D721Med (cell line): ENCODE data around the gene GRK1.

ENCODE experiments used
- DNase-seq: peaks from one replicate; pipeline ENCODE4 v3.0.0; 2011; ENCODE audit warnings: low spot score; ENCODE audit not compliant: insufficient read length
- FAIRE-seq: peaks from 2 replicates; lab custom pipeline; 2011; peaks lifted over from hg19 to GRCh38; lab: Jason Lieb, UNC
- TF ChIP-seq, protein P1 (sequence below): IDR thresholded peaks from 2 replicates; pipeline ENCODE4 v1.5.1; 2012; ENCODE audit warnings: mild to moderate bottlenecking, control low read depth; ENCODE audit not compliant: insufficient read depth; ENCODE audit errors: missing control alignments

The GRK1 gene

DNA sequence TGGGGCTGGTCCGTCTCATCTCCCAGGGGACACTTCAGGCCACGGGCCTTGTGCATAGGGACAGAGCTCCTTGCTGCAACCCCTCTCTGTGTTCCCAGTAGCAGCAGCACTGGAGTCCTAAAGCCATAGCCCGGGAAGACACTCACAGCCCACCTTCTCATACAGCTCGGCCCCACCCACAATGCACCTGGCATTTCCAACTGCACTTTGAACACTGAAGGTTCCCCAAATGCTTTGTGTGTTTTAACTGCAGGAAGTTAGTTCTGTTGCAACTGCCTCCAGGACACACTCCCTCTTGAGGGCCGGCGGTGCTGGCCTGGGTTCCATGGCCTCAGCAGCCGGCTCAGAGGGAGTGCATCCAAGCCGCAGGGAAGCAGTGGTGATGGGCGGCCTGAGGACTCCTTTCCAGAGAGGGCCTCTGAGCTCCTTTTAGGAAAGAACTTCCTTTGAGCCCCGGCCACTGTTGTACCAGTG is 69.3 kb downstream of the GRK1 start:
- no peak for FAIRE-seq
- DNase-seq = no peak
- TF ChIP-seq, protein P1, sequence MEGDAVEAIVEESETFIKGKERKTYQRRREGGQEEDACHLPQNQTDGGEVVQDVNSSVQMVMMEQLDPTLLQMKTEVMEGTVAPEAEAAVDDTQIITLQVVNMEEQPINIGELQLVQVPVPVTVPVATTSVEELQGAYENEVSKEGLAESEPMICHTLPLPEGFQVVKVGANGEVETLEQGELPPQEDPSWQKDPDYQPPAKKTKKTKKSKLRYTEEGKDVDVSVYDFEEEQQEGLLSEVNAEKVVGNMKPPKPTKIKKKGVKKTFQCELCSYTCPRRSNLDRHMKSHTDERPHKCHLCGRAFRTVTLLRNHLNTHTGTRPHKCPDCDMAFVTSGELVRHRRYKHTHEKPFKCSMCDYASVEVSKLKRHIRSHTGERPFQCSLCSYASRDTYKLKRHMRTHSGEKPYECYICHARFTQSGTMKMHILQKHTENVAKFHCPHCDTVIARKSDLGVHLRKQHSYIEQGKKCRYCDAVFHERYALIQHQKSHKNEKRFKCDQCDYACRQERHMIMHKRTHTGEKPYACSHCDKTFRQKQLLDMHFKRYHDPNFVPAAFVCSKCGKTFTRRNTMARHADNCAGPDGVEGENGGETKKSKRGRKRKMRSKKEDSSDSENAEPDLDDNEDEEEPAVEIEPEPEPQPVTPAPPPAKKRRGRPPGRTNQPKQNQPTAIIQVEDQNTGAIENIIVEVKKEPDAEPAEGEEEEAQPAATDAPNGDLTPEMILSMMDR = no peak

DNA sequence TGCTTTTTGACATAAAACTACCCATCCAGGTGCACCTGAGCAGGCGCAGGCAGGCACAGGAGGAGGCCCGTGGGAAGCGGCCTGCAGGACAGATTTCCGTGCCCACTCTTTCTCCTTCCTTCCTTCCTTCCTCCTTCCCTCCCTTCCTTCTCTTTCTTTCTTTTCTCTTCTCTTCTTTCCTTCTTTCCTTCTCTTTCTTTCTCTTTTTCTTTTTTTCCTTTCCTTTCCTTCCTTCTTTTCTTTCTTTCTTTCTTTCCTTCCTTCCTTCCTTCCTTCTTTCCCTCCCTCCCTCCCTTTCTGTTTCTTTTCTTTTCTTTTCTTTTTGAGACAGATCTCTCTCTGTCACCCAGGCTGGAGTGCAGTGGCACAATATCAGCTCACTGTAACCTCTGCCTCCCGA is 70.8 kb downstream of the GRK1 start:
- TF ChIP-seq, protein P1 = no peak
- FAIRE-seq = no peak
- no peak for DNase-seq

DNA sequence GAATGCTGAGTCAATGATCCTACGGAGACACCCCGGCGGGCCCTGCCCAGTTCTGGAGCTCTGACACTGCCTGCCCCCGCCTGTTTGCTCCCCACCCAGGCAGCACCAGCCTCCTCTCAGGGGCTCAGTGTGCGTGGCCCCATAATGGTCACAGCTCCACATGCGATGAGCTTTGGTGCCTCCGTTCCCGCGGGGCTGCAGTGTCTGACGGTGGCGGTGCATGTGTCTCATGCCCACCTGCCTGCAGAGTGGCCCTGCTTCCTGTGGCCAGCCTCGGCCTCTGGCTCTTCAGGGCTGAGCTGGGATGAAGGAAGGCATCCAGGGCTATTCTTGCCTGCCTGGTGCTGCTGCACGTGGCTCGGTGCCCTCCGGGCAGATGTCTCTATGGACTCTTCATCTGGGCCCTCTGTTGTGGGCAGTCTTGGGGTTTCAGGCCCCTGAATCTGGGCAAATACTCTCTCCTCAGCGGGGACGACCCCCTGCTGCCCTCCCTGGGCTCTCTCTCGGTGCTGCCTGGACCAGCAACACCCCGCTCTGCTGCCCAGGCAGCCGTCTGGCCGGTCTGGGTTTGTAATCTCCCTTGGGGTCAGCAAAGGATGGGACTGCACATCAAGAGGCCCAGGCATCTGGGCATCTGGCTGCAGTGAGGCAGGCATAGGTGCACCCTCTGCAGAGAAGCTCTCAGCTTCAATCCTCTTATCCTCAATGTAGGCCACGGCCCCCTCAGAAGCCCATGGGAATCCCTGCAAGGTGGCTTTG is 72.7 kb downstream of the GRK1 start:
- peak; percentile 69 for DNase-seq
- no peak for FAIRE-seq
- TF ChIP-seq, protein P1 = no peak

DNA sequence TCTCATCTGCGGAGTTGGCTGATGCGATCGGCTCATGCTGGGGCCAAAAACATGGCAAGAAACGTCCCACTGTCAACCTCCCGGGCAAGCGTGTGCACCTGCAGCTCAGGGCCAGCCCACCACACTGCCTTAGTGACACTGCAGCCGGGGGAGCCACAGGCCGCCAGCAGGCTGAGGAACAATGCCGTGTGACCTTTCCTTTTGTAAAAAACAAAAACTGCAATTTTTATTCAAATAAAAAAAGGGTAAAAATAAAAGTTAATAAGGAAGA is 73.2 kb downstream of the GRK1 start:
- FAIRE-seq (no peak), DNase-seq (no peak)
- TF ChIP-seq, protein P1 = no peak

DNA sequence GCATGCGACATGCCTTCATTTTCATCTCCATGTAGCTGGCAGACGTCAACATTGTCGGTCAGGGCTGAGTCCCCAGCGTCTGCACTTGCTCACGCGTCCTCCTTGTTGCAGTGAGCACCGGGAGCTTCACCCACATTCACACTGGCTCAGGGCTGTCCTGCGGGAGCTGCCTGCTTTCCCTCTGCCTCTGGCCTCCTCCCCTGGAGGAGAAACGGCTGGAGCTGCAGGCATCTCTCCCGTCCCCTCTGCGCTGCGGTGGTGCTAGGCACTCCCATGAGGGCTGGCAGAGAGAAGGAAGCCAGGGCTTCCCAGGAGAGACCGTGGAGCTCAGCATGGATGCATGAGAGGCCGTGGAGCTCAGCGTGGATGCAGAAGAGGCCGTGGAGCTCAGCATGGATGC is 73.6 kb downstream of the GRK1 start:
- no peak for FAIRE-seq
- no peak for DNase-seq
- TF ChIP-seq, protein P1 = no peak

DNA sequence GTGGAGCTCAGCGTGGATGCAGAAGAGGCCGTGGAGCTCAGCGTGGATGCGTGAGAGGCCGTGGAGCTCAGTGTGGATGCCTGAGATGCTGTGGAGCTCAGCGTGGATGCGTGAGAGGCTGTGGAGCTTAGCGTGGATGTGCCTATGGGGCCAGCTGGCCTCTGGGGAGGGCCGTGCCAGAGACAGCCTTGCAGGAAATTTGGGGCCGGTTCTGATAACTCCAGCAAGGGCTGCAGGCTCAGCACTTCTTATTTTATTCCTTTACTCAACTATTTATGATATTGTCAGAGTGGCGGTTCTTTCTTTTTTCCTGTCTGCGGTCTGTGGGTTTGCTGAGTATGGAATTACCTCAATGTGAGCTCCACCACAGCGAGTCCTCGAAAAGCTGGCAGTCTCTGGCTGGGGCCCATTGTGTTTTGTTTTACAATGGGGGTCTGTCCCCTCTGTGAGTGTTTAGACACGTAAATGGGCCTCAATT is 74.2 kb downstream of the GRK1 start:
- TF ChIP-seq, protein P1 = no peak
- DNase-seq = no peak
- FAIRE-seq = no peak

DNA sequence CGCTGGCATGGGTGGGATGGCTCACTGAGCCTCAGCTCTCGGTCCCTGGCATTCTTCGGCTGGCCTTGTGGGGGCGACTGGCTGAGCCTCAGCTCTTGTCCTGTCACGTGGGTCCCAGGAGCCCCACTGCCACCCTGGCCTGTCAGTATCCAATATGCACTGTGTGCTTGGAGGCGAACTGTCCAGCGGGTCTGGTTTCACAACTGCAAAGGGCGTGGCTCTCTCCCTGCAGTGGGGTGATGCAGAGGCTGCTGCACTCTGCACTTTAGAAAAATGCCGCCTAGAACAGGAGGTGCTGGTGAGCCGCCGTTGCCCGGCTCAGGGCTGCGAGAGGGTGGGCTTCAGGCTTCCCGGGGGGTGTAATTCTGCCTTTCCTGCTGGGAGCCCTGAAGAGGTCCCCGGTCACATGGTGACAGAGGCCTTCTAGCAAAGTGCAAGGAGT is 75.0 kb downstream of the GRK1 start:
- DNase-seq = no peak
- TF ChIP-seq, protein P1 = no peak
- no peak for FAIRE-seq
